ENCODE measurements around the gene RNF121.

GRCh38 chr11:72008728-72009127, 79.9 kb downstream of the RNF121 start:
- TF ChIP-seq, protein P1, sequence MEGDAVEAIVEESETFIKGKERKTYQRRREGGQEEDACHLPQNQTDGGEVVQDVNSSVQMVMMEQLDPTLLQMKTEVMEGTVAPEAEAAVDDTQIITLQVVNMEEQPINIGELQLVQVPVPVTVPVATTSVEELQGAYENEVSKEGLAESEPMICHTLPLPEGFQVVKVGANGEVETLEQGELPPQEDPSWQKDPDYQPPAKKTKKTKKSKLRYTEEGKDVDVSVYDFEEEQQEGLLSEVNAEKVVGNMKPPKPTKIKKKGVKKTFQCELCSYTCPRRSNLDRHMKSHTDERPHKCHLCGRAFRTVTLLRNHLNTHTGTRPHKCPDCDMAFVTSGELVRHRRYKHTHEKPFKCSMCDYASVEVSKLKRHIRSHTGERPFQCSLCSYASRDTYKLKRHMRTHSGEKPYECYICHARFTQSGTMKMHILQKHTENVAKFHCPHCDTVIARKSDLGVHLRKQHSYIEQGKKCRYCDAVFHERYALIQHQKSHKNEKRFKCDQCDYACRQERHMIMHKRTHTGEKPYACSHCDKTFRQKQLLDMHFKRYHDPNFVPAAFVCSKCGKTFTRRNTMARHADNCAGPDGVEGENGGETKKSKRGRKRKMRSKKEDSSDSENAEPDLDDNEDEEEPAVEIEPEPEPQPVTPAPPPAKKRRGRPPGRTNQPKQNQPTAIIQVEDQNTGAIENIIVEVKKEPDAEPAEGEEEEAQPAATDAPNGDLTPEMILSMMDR (CRISPR knock-in tag; IDR thresholded peaks at IDR 0.05): no peak
- TF ChIP-seq, protein P2, sequence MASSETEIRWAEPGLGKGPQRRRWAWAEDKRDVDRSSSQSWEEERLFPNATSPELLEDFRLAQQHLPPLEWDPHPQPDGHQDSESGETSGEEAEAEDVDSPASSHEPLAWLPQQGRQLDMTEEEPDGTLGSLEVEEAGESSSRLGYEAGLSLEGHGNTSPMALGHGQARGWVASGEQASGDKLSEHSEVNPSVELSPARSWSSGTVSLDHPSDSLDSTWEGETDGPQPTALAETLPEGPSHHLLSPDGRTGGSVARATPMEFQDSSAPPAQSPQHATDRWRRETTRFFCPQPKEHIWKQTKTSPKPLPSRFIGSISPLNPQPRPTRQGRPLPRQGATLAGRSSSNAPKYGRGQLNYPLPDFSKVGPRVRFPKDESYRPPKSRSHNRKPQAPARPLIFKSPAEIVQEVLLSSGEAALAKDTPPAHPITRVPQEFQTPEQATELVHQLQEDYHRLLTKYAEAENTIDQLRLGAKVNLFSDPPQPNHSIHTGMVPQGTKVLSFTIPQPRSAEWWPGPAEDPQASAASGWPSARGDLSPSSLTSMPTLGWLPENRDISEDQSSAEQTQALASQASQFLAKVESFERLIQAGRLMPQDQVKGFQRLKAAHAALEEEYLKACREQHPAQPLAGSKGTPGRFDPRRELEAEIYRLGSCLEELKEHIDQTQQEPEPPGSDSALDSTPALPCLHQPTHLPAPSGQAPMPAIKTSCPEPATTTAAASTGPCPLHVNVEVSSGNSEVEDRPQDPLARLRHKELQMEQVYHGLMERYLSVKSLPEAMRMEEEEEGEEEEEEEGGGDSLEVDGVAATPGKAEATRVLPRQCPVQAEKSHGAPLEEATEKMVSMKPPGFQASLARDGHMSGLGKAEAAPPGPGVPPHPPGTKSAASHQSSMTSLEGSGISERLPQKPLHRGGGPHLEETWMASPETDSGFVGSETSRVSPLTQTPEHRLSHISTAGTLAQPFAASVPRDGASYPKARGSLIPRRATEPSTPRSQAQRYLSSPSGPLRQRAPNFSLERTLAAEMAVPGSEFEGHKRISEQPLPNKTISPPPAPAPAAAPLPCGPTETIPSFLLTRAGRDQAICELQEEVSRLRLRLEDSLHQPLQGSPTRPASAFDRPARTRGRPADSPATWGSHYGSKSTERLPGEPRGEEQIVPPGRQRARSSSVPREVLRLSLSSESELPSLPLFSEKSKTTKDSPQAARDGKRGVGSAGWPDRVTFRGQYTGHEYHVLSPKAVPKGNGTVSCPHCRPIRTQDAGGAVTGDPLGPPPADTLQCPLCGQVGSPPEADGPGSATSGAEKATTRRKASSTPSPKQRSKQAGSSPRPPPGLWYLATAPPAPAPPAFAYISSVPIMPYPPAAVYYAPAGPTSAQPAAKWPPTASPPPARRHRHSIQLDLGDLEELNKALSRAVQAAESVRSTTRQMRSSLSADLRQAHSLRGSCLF (CRISPR knock-in tag; IDR thresholded peaks at IDR 0.05; ENCODE audit: borderline replicate concordance): no peak
- TF ChIP-seq JUN (CRISPR knock-in tag; IDR thresholded peaks at IDR 0.05) (no peak), ZNF282 (IDR thresholded peaks at IDR 0.05; ENCODE audit: partially characterized antibody) (no peak), MIER3 (CRISPR knock-in tag; IDR thresholded peaks at IDR 0.05; ENCODE audit: borderline replicate concordance) (no peak), CHD2 (IDR thresholded peaks at IDR 0.05; ENCODE audit: low read depth, low read length) (no peak), ELF1 (CRISPR knock-in tag; IDR thresholded peaks at IDR 0.05) (no peak), ZNF879 (CRISPR knock-in tag; IDR thresholded peaks at IDR 0.05) (no peak), MLX (CRISPR knock-in tag; IDR thresholded peaks at IDR 0.05) (no peak)
- TF ChIP-seq, protein P3, sequence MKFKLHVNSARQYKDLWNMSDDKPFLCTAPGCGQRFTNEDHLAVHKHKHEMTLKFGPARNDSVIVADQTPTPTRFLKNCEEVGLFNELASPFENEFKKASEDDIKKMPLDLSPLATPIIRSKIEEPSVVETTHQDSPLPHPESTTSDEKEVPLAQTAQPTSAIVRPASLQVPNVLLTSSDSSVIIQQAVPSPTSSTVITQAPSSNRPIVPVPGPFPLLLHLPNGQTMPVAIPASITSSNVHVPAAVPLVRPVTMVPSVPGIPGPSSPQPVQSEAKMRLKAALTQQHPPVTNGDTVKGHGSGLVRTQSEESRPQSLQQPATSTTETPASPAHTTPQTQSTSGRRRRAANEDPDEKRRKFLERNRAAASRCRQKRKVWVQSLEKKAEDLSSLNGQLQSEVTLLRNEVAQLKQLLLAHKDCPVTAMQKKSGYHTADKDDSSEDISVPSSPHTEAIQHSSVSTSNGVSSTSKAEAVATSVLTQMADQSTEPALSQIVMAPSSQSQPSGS (CRISPR knock-in tag; IDR thresholded peaks at IDR 0.05): no peak

Measured in HepG2 (cell line).